ENCODE results near the gene TMEM255B.

GRCh38 chr13:113838711-113839201 lies 79.7 kb downstream of the TMEM255B start:
- TF ChIP-seq BHLHE40 (IDR thresholded peaks at IDR 0.05; ENCODE audit: low read depth, low read length) = no peak
- no peak for TF ChIP-seq CTCF (conservative IDR thresholded peaks at IDR 0.05; ENCODE audit: low read depth, low read length)
- no peak for TF ChIP-seq POLR2A (IDR thresholded peaks at IDR 0.05; ENCODE audit: low read depth, low read length)
- TF ChIP-seq CHD1 (IDR thresholded peaks at IDR 0.05; ENCODE audit: low read depth, low read length) = no peak
- TF ChIP-seq SMC3 (IDR thresholded peaks at IDR 0.05; ENCODE audit: low read depth, low read length) = no peak
- no peak for TF ChIP-seq MAZ (IDR thresholded peaks at IDR 0.05; ENCODE audit: borderline replicate concordance, low read depth, low read length)
- TF ChIP-seq RCOR1 (IDR thresholded peaks at IDR 0.05; ENCODE audit: insufficient replicate concordance, low read length) = no peak
- TF ChIP-seq NFE2L2 (IDR thresholded peaks at IDR 0.05; ENCODE audit: low read depth, low read length) = no peak
- TF ChIP-seq, protein P1, sequence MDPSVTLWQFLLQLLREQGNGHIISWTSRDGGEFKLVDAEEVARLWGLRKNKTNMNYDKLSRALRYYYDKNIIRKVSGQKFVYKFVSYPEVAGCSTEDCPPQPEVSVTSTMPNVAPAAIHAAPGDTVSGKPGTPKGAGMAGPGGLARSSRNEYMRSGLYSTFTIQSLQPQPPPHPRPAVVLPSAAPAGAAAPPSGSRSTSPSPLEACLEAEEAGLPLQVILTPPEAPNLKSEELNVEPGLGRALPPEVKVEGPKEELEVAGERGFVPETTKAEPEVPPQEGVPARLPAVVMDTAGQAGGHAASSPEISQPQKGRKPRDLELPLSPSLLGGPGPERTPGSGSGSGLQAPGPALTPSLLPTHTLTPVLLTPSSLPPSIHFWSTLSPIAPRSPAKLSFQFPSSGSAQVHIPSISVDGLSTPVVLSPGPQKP (IDR thresholded peaks at IDR 0.05; ENCODE audit: borderline replicate concordance, low read depth, low read length) = no peak
- TF ChIP-seq MXI1 (IDR thresholded peaks at IDR 0.05; ENCODE audit: borderline replicate concordance, low read depth, low read length) = no peak
- no peak for TF ChIP-seq RFX5 (IDR thresholded peaks at IDR 0.05; ENCODE audit: low read depth, low read length)

All from IMR-90 (cell line).